Sigmoid colon (tissue), 7 donors: ENCODE measurements around the gene KHNYN. TPM values are rescaled to one million over a fixed set of nuclear protein-coding genes. Genes with fewer than 3 reads are reported as not detected.

Source experiments
- DNase-seq: peaks from one replicate; pipeline ENCODE4 v3.0.0-alpha.2; 2019
- H3K27ac ChIP-seq, 4 donors: fragments of 200-600 bp; sonication (generic); one replicate each; pipeline ENCODE4 v1.5.1; 2016 to 2019; ENCODE audit warnings: mild to moderate bottlenecking in 1 of 4
- H3K27me3 ChIP-seq, 3 donors: fragments of 200-600 bp; sonication (generic); one replicate each; pipeline ENCODE4 v1.5.1; 2019; ENCODE audit warnings: mild to moderate bottlenecking in 1 of 3
- H3K36me3 ChIP-seq, 4 donors: fragments of 200-600 bp; sonication (generic); one replicate each; pipeline ENCODE4 v1.5.1; 2016 to 2019
- H3K4me1 ChIP-seq, 4 donors: fragments of 200-600 bp; sonication (generic); one replicate each; pipeline ENCODE4 v1.5.1; 2017 to 2019
- H3K4me3 ChIP-seq, 4 donors: fragments of 200-600 bp; sonication (generic); one replicate each; pipeline ENCODE4 v1.5.1; 2017 to 2019; ENCODE audit warnings: mild to moderate bottlenecking in 2 of 4, moderate library complexity in 1 of 4
- H3K9me3 ChIP-seq, 4 donors: fragments of 200-600 bp in 3 of 4; sonication (generic) in 3 of 4; one replicate each; pipeline versions ENCODE4 v1.5.1 to v1.6.1; 2013 to 2019
- EP300 ChIP-seq, 4 donors: sonication (generic); formaldehyde crosslinking; IDR thresholded peaks; one replicate each; pipeline ENCODE4 v1.6.1; 2017; ENCODE audit warnings: antibody characterized with exemption in 4 of 4
- POLR2A ChIP-seq, 2 donors: fragments of 450-650 bp; IDR thresholded peaks; one replicate each; pipeline ENCODE4 v1.6.1; 2016; ENCODE audit warnings: antibody characterized with exemption in 2 of 2, mild to moderate bottlenecking in 2 of 2, moderate library complexity in 2 of 2
- POLR2AphosphoS5 ChIP-seq, 4 donors: sonication (generic); formaldehyde crosslinking; IDR thresholded peaks; one replicate each; pipeline ENCODE4 v1.6.1; 2017; ENCODE audit warnings: antibody characterized with exemption in 4 of 4
- WGBS, 2 donors: extraction: QIAGEN DNeasy Blood & Tissue Kit; methylation state at CpG; one replicate each; pipeline ENCODE4 v1.1.7; 2013; 5-methylcytosine and 5-hydroxymethylcytosine counted together
- intact Hi-C: fragments of 100-400 bp; cut with DNase I; formaldehyde crosslinking; loops from one replicate; pipeline ENCODE4 v1.15.1; 2023
- polyA plus RNA-seq, 3 donors: library from polyadenylated mRNA; stranded (reverse); fragments of 200-250 nt; gene quantifications; one replicate each; pipeline ENCODE4 v1.2.3, GENCODE V29; 2013
- total RNA-seq, 4 donors: library from RNA; depleted of rRNA; stranded (reverse); fragments of >200 nt; gene quantifications; one replicate each; pipeline ENCODE4 v1.1.0, GENCODE V29; 2016
- TF ChIP-seq, protein P1 (sequence below), 4 experiments: fragments of 450-650 bp in 3 of 4; fragments of 200-600 bp in 1 of 4; IDR thresholded peaks; one replicate each; pipeline ENCODE4 v1.5.1; 2016 to 2019; ENCODE audit warnings: antibody characterized with exemption in 4 of 4, mild to moderate bottlenecking in 3 of 4, moderate library complexity in 2 of 4
- donor health status: healthy with polysubstance abuse.
- donor health status: Bipolar disorder and iron deficiency.
- donor health status: healthy.

The KHNYN gene
- total RNA-seq = 10 to 100 TPM; 44.6 to 60.8 (median 50.6) TPM
- 10 to 100 TPM; 16.2 to 64.6 (median 36.1) TPM for polyA plus RNA-seq

DNA sequence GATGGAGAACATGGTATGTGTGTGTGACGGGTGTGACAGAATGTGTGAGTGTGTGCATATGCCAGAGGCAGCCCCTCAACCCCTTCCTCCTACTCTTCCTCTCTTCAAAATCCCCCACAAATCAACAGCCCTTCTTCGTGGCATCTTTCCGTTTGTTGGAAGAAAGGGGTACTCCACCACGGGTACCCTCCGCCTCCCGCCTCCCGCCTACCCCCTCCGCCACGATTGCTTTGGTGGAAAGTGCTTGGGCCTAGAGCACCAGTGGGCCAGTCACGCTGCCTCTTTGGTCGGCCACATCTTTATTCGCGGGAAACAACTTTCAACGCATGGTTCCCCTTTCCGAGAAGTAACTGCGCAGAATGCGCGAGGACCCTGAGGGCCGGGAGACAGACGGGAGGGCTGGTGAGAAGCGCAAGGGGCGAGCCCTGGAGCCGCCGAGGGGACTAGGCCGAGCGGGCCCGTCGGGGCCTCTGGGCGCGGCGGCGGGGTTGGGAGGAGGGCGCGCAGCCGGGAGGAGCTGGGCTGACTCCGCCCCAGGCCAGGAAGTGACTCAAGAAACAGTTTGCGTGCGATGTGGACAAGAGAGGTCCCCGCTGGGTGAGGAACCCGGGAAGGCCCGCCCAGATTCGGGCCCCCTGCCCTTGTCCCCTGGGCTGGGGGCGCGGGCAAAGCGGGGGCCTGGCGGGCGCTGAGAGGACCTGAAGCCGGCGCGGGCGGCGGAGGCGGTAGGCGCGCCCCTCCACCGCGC is at the start of gene KHNYN, which contains the start of gene CBLN3:
TSS of gene KHNYN (plus strand) at position 560 of the 748 bp plus-strand sequence. CDS start 777 bp downstream, outside the sequence.
TSS of gene CBLN3 (minus strand) at position 274 of the 748 bp plus-strand sequence. CDS start 614 bp downstream, outside the sequence.
- WGBS, 2 donors = 4 to 5% methylated on average over 57 of the region's 57 CpGs

DNA sequence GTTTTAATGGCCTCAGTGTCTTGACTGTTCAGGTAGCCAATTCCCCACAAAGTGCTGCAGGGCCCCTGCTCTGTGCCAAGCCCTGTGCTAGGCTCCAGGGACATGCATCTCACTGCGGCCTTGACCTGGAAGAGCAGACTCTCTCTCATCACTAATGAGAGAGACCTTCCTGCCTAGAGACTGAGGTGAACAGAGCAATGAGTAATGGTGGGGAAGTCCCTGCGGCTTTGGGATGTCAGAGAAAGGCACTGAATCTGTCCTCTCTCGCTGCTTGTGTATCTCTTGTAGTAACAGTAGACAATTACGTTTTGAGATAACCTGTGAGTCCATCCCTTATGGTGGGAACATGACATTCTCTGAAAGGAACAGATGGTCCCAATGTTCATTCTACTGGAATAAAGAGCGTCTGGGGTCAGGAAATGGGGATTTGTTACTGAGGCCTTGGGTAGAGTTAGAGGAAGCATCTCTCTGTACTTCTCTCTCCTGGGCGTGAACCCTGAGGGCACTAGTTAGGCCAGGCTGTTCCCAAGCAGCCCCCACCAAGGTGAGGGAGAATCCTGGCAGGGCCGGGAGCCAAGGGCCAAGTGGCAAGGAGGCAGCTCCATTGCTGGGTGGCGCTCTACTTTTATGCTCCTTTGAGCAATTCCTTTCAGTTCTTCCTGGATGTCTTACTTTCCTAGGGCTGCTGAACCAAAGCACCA is 48.2 kb upstream of the KHNYN start:
- peaks cover 0 to 5% (median under 1%) of the 10 kb centered on the region in 4 donors for H3K36me3 ChIP-seq
- H3K4me3 ChIP-seq = no peak overlapping the region
- TF ChIP-seq EP300 (IDR thresholded peaks at IDR 0.05) (no peak), POLR2A (IDR thresholded peaks at IDR 0.05) (no peak), POLR2AphosphoS5 (IDR thresholded peaks at IDR 0.05) (no peak)
- TF ChIP-seq, protein P1, sequence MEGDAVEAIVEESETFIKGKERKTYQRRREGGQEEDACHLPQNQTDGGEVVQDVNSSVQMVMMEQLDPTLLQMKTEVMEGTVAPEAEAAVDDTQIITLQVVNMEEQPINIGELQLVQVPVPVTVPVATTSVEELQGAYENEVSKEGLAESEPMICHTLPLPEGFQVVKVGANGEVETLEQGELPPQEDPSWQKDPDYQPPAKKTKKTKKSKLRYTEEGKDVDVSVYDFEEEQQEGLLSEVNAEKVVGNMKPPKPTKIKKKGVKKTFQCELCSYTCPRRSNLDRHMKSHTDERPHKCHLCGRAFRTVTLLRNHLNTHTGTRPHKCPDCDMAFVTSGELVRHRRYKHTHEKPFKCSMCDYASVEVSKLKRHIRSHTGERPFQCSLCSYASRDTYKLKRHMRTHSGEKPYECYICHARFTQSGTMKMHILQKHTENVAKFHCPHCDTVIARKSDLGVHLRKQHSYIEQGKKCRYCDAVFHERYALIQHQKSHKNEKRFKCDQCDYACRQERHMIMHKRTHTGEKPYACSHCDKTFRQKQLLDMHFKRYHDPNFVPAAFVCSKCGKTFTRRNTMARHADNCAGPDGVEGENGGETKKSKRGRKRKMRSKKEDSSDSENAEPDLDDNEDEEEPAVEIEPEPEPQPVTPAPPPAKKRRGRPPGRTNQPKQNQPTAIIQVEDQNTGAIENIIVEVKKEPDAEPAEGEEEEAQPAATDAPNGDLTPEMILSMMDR (IDR thresholded peaks at IDR 0.05) = no peak
- intact Hi-C loops = no loop called here
- WGBS, 2 donors = 88 to 90% methylated on average over 8 of the region's 8 CpGs
- H3K4me1 ChIP-seq = peaks cover 0 to 10% (median 3%) of the 10 kb centered on the region in 4 donors
- no peak overlapping the region for H3K27ac ChIP-seq
- H3K9me3 ChIP-seq = no peaks in the 10 kb centered on the region
- DNase-seq = no peak
- no peaks in the 10 kb centered on the region for H3K27me3 ChIP-seq

More for the DNA sequence above, at the start of gene KHNYN, which contains the start of gene CBLN3:
- Histone ChIP-seq H3K36me3 (peaks cover 0 to 28% (median 13%) of the 10 kb centered on the region in 4 donors), H3K9me3 (no peaks in the 10 kb centered on the region), H3K4me3 (peak within 1 kb of the TSS; percentile 73 to 87 (median 76)), H3K27me3 (no peaks in the 10 kb centered on the region), H3K27ac (peak within 1 kb of the TSS; percentile 94 to 96 (median 95)), H3K4me1 (peaks cover 0 to 40% (median 33%) of the 10 kb centered on the region in 4 donors)
- TF ChIP-seq, protein P1 (IDR thresholded peaks at IDR 0.05) = peak in 1 of 4 experiments; percentile 7
- peak; percentile 92 to 98 (median 96) for TF ChIP-seq POLR2AphosphoS5 (IDR thresholded peaks at IDR 0.05)
- peak; percentile 98 to 99 for TF ChIP-seq POLR2A (IDR thresholded peaks at IDR 0.05)
- peak in 1 of 4 donors; percentile 4 for TF ChIP-seq EP300 (IDR thresholded peaks at IDR 0.05)
- intact Hi-C loops = loop anchor here (2.0 to 10.0 kb wide), 3 partner anchors 31 to 1585 kb away; partner anchors contain the start of genes EMC9, NYNRIN, PSME2 and RNF31
- DNase-seq = peak; percentile 97

DNA sequence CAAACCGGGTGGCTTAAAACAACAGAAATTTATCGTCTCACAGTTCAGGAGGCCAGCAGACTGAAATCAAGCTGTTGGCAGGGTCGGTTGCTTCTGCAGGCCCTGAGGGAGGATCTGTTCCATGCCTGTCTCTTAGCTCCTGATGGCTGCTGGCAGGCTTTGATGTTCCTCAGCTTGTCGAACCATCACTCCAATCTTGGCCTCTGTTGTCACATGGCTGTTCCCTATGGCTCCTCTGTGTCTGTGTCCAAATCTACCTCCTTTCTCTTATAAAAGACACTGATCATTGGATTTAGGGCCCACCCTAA is 47.7 kb upstream of the KHNYN start:
- no peak for DNase-seq
- intact Hi-C loops = no loop called here
- H3K4me3 ChIP-seq = no peak overlapping the region
- H3K4me1 ChIP-seq = peaks cover 0 to 6% (median 2%) of the 10 kb centered on the region in 4 donors
- no peak overlapping the region for H3K27ac ChIP-seq
- H3K27me3 ChIP-seq = no peaks in the 10 kb centered on the region
- H3K36me3 ChIP-seq = peaks cover 0 to under 1% (median 0%) of the 10 kb centered on the region in 4 donors
- 82 to 86% methylated on average over 4 of the region's 4 CpGs for WGBS, 2 donors
- TF ChIP-seq, protein P1 (IDR thresholded peaks at IDR 0.05) = no peak
- TF ChIP-seq EP300 (IDR thresholded peaks at IDR 0.05) = no peak
- no peak for TF ChIP-seq POLR2A (IDR thresholded peaks at IDR 0.05)
- peak in 1 of 4 donors; percentile 3 for TF ChIP-seq POLR2AphosphoS5 (IDR thresholded peaks at IDR 0.05)
- H3K9me3 ChIP-seq = no peaks in the 10 kb centered on the region

DNA sequence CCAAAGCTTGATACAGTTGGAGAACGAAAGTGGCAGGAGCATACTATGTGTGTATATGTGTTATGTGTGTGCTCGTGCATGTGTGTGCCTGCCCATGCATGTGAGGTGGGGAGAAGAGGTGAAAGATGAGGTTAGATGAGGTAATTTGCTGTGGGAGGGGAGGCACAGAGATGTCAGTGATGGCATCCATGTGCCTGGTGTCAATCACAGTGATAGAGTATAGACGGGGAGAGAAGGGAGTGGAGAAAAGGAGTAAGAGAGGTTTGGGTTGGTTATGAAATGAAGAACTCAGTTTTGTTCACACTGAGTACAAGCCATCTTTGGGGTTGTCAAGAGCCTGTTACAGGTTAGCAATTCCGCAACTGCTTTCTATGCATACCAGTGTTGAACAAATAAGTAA is 45.6 kb upstream of the KHNYN start:
- H3K4me3 ChIP-seq = no peak overlapping the region
- intact Hi-C loops = no loop called here
- TF ChIP-seq POLR2A (IDR thresholded peaks at IDR 0.05) = no peak
- TF ChIP-seq POLR2AphosphoS5 (IDR thresholded peaks at IDR 0.05) = no peak
- TF ChIP-seq EP300 (IDR thresholded peaks at IDR 0.05) = no peak
- TF ChIP-seq, protein P1 (IDR thresholded peaks at IDR 0.05) = no peak
- DNase-seq = no peak
- H3K27ac ChIP-seq = no peak overlapping the region
- no peaks in the 10 kb centered on the region for H3K36me3 ChIP-seq
- H3K9me3 ChIP-seq = no peaks in the 10 kb centered on the region
- peaks cover 0 to 3% (median 0%) of the 10 kb centered on the region in 4 donors for H3K4me1 ChIP-seq
- H3K27me3 ChIP-seq = no peaks in the 10 kb centered on the region
- 91% methylated on average over 4 of the region's 4 CpGs for WGBS, 2 donors
